ENCODE data around the gene PDE4D. TPM values are rescaled to one million over a fixed set of nuclear protein-coding genes. Genes with fewer than 3 reads are reported as not detected.

PDE4D gene
- total and polyA plus RNA-seq, 2 donors (not counting 3 experiments of a cell fraction or from before 2014, with no cell fraction given): 34.5 to 51.2 TPM

- ChIA-PET POLR2A (no interaction called here), CTCF (no interaction called here)
- BruUV-seq (replicated peaks): no TSS peak
- Histone ChIP-seq H3K4me3 (replicated peaks in 1 of 3; ENCODE audit: insufficient read depth in 1 of 3, low read depth in 1 of 3, low read length in 3 of 3) (no peak overlapping the region), H2AFZ (ENCODE audit: low read depth, low read length) (no peak overlapping the region), H3K27me3 (ENCODE audit: control insufficient read depth in 2 of 2, insufficient read depth in 2 of 2, low read length in 2 of 2) (no peaks in the 10 kb centered on the region), H3K9me3 (replicated peaks; ENCODE audit: control insufficient read depth, insufficient read depth, low read length) (no peaks in the 10 kb centered on the region), H3K79me2 (ENCODE audit: control insufficient read depth, insufficient read depth, low read length) (no peaks in the 10 kb centered on the region), H3K9ac (replicated peaks; ENCODE audit: extremely low read depth, insufficient read depth, low read length) (no peak overlapping the region), H3K4me2 (ENCODE audit: insufficient read depth, low read length) (no peak overlapping the region), H3K9me1 (replicated peaks; ENCODE audit: control insufficient read depth, extremely low read depth, insufficient read depth, low read length) (no peaks in the 10 kb centered on the region), H3K36me3 (ENCODE audit: control insufficient read depth in 2 of 2, extremely low read depth in 1 of 2, insufficient read depth in 2 of 2, low read length in 2 of 2) (no peaks in the 10 kb centered on the region), H3K4me1 (ENCODE audit: control insufficient read depth, extremely low read depth, insufficient read depth, low read length) (no peaks in the 10 kb centered on the region), H4K20me1 (replicated peaks; ENCODE audit: control insufficient read depth, extremely low read depth, insufficient read depth, low read length) (no peaks in the 10 kb centered on the region), H3K27ac (ENCODE audit: insufficient read depth, low read depth, low read length) (no peak overlapping the region)
- no peak for FAIRE-seq
- intact Hi-C loops (cut with micrococcal nuclease) (no loop called here), dilution Hi-C loops (cut with MboI; ENCODE audit: extremely low pct_ligation_motif_present, low sequenced_read_pairs) (no loop called here)
- DNase-seq (ENCODE audit: low read depth, low spot score): no peak
- no peak for TF ChIP-seq CTCF (IDR thresholded peaks at IDR 0.05; ENCODE audit: extremely low read depth in 1 of 2, insufficient read depth in 1 of 2, low read depth in 1 of 2, low read length in 2 of 2)
- TF ChIP-seq MAX (IDR thresholded peaks at IDR 0.05; ENCODE audit: insufficient read depth, insufficient read length): no peak
- TF ChIP-seq EZH2 (IDR thresholded peaks at IDR 0.05; ENCODE audit: borderline replicate concordance, low read depth, low read length, severe bottlenecking): no peak
- TF ChIP-seq POLR2AphosphoS5 (IDR thresholded peaks at IDR 0.05; ENCODE audit: insufficient read depth, low read depth, low read length): no peak
- no peak for TF ChIP-seq GATA2 (IDR thresholded peaks at IDR 0.05; ENCODE audit: insufficient read depth, insufficient read length, low read depth, low read length)
- TF ChIP-seq JUN (IDR thresholded peaks at IDR 0.05; ENCODE audit: borderline replicate concordance, insufficient read depth, insufficient read length, low read depth): no peak
- TF ChIP-seq FOS (IDR thresholded peaks at IDR 0.05; ENCODE audit: borderline replicate concordance, insufficient read depth, low read length): no peak
Measured at GRCh38 chr5:59919484-59919883, 26.0 kb upstream of the PDE4D start.

Measured in endothelial cell of umbilical vein (primary cell).